ENCODE measurements around the gene TST. TPM values are rescaled to one million over a fixed set of nuclear protein-coding genes. Genes with fewer than 3 reads are reported as not detected.

Gene TST
- total RNA-seq, 1 donor from 2014 or later: 48.1 TPM

DNA sequence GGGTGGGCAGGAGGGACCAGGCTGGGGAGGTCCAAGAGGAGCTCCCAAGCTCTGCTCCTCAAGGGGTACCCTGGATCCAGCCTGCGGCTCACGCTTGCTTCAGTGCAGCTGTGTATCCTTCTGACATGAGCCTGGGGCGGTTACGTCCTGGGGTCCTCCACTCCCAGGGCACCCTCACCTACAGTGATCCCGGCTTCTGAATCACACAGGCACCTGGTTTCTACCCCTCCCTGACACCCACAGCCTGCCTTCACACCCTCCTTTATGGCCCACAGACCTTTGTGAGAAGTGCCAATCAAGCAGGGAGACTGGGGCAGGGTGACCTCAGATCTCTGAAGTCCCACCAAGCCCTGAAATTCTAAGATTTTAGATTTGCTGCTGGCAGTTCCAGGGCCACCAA lies 1.8 kb upstream of the TST start:
- Histone ChIP-seq H3K36me3 (peaks cover 27% of the 10 kb centered on the region), H3K4me3 (peak overlapping the region; percentile 76), H3K4me1 (peaks cover 54% of the 10 kb centered on the region), H3K27me3 (no peaks in the 10 kb centered on the region), H3K27ac (peak overlapping the region; percentile 90), H3K9me3 (no peaks in the 10 kb centered on the region)
- no peak for ATAC-seq
- DNase-seq: no peak
- TF ChIP-seq, protein P1, sequence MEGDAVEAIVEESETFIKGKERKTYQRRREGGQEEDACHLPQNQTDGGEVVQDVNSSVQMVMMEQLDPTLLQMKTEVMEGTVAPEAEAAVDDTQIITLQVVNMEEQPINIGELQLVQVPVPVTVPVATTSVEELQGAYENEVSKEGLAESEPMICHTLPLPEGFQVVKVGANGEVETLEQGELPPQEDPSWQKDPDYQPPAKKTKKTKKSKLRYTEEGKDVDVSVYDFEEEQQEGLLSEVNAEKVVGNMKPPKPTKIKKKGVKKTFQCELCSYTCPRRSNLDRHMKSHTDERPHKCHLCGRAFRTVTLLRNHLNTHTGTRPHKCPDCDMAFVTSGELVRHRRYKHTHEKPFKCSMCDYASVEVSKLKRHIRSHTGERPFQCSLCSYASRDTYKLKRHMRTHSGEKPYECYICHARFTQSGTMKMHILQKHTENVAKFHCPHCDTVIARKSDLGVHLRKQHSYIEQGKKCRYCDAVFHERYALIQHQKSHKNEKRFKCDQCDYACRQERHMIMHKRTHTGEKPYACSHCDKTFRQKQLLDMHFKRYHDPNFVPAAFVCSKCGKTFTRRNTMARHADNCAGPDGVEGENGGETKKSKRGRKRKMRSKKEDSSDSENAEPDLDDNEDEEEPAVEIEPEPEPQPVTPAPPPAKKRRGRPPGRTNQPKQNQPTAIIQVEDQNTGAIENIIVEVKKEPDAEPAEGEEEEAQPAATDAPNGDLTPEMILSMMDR (IDR thresholded peaks at IDR 0.05): no peak
- intact Hi-C loops (cut with DNase I): no loop called here

DNA sequence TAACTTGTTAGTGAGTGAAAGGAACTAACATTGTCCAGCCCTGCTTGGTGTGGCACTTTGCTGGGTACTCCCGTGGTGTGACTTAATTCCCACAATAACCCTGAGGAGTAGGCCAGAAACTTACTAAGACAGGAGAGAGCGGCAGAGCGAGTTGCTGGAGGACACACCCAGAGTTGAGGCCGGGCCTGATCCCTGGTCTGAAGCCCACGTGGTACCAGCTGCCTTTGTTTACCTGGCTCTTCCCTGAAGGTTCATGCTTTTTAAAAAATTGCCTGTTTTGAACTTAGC lies 889 bp upstream of the TST start:
- DNase-seq (no peak), ATAC-seq (peak; percentile 25)
- Histone ChIP-seq H3K9me3 (no peaks in the 10 kb centered on the region), H3K4me1 (peaks cover 56% of the 10 kb centered on the region), H3K4me3 (peak overlapping the region; percentile 76), H3K36me3 (peaks cover 18% of the 10 kb centered on the region), H3K27me3 (no peaks in the 10 kb centered on the region), H3K27ac (peak overlapping the region; percentile 90)
- intact Hi-C loops (cut with DNase I): no loop called here
- TF ChIP-seq, protein P1 (IDR thresholded peaks at IDR 0.05): no peak

DNA sequence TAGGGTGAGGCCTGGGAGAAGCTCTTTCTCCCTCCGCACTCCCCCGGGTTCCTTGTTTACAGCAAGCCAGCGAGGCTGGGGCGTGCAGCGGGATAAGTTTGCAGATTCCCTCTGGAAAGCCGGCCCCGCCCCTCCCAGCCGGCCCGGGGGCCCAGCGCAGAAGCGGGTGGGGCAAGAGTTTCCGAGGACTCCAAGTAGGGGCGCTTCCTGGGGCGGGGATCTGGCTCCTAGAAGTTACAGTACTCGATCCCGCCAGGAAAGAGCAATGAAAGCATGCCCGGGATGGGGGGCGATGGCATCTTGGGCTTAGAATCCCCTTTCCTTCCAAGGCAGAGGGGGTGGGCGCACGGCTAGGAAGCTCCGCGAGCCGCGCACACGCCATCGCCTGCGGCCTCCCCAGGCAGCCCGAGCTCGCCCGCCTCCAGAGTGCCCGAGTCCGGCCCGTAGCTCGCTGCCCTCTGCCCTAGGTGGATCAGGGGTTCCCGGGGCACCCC lies 385 bp downstream of the TST start:
- peak; percentile 42 for ATAC-seq
- intact Hi-C loops (cut with DNase I): no loop called here
- peaks cover 56% of the 10 kb centered on the region for H3K4me1 ChIP-seq

DNA sequence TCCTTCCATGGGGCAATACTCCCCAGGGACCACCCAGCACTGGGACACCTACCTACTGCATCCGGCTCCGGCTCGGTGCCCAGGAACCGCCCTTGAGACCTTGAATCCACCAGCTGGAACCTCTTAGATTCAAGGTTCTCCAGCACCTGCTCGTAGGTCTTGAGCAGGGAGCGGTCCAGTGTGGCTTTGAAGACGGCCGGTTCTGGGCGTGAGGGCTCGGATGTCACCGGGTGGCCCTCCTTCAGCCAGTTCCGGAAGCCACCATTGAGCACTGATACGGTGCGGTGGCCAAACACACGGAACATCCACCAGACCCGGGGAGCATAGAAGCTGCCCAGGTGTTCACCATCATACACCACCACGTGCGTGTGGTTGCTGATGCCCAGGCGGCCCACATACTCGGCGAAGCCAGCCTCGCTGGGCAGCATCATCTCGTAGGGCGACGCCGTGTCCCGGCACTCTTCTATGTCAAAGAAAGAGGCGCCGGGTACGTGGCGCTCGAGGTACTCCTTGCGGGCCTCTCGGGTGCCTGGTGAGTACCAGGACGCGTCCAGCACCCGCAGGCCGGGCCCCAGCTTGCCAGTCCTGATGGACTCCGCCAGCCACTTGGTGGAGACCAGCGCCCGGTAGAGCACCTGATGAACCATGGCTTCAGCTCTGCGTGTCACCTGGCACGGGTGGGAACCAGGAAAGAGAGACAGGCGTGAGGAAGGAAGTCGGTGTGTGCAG lies 997 bp downstream of the TST start:
- peak overlapping the region; percentile 92 for H3K4me3 ChIP-seq
- peaks cover 56% of the 10 kb centered on the region for H3K4me1 ChIP-seq
- peaks cover 8% of the 10 kb centered on the region for H3K36me3 ChIP-seq
- H3K27me3 ChIP-seq: no peaks in the 10 kb centered on the region
- ATAC-seq (no peak), DNase-seq (no peak)
- peak overlapping the region; percentile 90 for H3K27ac ChIP-seq
- TF ChIP-seq, protein P1 (IDR thresholded peaks at IDR 0.05): no peak
- H3K9me3 ChIP-seq: no peaks in the 10 kb centered on the region
- intact Hi-C loops (cut with DNase I): no loop called here

More for the DNA sequence above, 385 bp downstream of the TST start:
- peak overlapping the region; percentile 92 for H3K4me3 ChIP-seq
- H3K9me3 ChIP-seq: no peaks in the 10 kb centered on the region
- TF ChIP-seq, protein P1 (IDR thresholded peaks at IDR 0.05): no peak
- peaks cover 8% of the 10 kb centered on the region for H3K36me3 ChIP-seq
- H3K27ac ChIP-seq: peak overlapping the region; percentile 90
- peak; percentile 83 for DNase-seq
- no peaks in the 10 kb centered on the region for H3K27me3 ChIP-seq

DNA sequence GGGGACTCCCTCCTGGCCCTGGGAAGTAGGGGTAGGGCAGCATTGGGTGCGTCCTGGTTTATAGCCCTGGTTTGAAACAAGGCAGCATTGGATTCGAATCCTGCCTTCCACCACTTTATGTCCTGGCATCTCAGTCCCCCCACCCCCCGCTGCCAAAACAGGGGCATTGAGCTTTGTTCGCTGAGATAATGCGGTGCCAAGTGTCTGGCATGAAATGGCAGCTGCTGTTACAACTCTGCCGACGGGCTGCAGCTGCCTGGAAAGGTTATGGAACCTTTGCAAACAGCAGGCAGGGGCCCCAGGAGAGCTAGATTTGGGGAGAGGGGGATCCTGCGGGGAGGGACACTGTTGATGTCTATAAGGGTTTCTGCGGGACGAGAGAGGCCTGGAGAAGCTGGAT lies 1.9 kb downstream of the TST start:
- H3K4me3 ChIP-seq: no peak overlapping the region
- DNase-seq: no peak
- no peaks in the 10 kb centered on the region for H3K9me3 ChIP-seq
- no peaks in the 10 kb centered on the region for H3K27me3 ChIP-seq
- no peak overlapping the region for H3K27ac ChIP-seq
- TF ChIP-seq, protein P1 (IDR thresholded peaks at IDR 0.05): no peak
- intact Hi-C loops (cut with DNase I): no loop called here
- peaks cover 49% of the 10 kb centered on the region for H3K4me1 ChIP-seq
- no peak for ATAC-seq
- H3K36me3 ChIP-seq: peaks cover 8% of the 10 kb centered on the region
